Pericardium fibroblast (primary cell): ENCODE measurements around the gene SLC8A2. TPM values are rescaled to one million over a fixed set of nuclear protein-coding genes. Genes with fewer than 3 reads are reported as not detected.

Source experiments
- total RNA-seq: library from RNA; depleted of rRNA; stranded (reverse); fragments of >200 nt; gene quantifications from 2 replicates; pipeline ENCODE4 v1.2.3, GENCODE V29; 2015

The SLC8A2 gene, protein sequence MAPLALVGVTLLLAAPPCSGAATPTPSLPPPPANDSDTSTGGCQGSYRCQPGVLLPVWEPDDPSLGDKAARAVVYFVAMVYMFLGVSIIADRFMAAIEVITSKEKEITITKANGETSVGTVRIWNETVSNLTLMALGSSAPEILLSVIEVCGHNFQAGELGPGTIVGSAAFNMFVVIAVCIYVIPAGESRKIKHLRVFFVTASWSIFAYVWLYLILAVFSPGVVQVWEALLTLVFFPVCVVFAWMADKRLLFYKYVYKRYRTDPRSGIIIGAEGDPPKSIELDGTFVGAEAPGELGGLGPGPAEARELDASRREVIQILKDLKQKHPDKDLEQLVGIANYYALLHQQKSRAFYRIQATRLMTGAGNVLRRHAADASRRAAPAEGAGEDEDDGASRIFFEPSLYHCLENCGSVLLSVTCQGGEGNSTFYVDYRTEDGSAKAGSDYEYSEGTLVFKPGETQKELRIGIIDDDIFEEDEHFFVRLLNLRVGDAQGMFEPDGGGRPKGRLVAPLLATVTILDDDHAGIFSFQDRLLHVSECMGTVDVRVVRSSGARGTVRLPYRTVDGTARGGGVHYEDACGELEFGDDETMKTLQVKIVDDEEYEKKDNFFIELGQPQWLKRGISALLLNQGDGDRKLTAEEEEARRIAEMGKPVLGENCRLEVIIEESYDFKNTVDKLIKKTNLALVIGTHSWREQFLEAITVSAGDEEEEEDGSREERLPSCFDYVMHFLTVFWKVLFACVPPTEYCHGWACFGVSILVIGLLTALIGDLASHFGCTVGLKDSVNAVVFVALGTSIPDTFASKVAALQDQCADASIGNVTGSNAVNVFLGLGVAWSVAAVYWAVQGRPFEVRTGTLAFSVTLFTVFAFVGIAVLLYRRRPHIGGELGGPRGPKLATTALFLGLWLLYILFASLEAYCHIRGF
- total RNA-seq = 1.3 TPM in 1 of 2 replicates, not detected in the other

DNA sequence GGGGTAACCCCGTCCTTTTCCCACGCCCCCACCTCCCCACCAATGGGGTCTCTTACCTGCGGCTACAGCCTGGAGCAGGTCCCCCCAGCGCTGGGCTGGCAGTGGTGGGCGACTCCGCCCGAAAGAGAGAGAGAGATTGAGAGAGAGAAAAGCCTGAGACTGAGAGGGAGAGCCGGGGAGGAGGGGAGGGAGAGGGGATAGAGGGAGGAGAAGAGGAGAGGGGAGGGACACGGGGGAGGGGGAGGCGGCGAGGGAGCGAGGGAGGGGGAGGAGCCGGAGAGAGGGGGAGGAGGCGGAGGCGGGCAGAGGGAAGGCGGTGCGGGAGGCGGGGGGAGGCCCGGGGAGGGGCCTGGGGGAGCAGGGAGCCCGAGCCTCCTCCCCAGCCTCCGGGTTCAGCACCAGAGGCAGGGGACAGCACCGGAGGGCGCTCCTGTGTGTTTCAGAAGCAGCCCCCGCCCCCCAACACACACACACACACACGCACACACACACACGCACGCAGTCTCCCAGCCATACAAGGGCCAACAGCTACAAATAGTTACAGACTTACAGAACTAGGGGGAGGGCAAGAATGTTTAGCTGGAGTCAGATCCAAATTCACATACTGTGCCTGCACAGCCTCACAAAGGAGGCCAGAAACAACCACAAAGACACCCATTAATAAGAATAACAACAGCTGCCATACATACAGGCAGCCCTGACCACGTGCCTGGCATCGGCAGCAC lies at the start of gene SLC8A2:
Gene SLC8A2 (minus strand): TSS at position 161 of the 725 bp plus-strand sequence. CDS start 5,490 bp downstream, outside the sequence.

GRCh38 chr19:47514869-47515588 lies 43.3 kb upstream of the SLC8A2 start, which contains the start of gene NAPA:
NAPA (minus strand) TSS chr19:47515063; CDS start chr19:47514940, 123 bp downstream.

DNA sequence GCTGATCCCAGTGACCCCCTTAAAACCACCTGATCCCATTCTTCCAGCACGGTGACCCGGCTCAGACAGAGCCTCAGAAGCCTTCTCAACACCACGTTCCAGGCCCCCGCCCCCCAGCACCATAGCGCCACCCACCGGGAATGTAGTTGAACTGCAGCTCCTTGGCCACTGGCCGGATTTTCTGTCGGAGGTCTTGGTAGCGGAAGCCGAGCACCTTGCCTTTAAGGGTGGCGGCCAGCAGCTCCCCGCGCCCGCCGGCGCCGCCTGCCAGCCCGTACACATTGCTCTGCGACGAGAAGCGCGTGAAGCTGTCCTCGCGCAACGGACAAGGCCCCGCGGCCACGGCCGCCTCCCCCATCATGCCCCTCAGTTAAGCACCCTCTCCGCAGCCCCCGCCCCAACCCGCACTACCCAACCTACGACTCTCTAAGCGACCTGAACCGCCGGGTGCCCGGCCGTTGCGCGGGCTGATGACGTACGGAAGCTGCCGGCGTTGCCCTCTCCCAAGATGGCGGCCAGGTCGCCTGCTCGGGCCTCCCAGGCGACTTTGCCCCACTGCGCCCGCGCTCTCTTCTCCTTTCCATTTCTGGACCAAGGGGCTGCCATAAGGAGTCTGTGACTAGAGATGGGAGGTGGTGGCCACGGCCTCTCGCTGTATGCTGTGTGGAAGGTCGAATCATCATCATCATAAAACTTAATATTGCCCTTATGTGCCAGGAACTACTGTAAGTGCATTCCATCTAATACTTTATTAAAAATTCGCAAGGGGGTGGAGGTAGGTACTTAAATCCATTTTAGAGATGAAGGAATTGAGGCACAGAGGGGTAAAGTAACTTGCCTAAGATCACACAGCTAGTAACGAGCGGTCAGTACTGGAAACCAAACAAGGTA lies 12.4 kb upstream of the SLC8A2 start, which contains the start of gene KPTN:
Gene KPTN (minus strand): TSS at position 420 of the 891 bp plus-strand sequence. CDS start 59 bp downstream, at position 361.

DNA sequence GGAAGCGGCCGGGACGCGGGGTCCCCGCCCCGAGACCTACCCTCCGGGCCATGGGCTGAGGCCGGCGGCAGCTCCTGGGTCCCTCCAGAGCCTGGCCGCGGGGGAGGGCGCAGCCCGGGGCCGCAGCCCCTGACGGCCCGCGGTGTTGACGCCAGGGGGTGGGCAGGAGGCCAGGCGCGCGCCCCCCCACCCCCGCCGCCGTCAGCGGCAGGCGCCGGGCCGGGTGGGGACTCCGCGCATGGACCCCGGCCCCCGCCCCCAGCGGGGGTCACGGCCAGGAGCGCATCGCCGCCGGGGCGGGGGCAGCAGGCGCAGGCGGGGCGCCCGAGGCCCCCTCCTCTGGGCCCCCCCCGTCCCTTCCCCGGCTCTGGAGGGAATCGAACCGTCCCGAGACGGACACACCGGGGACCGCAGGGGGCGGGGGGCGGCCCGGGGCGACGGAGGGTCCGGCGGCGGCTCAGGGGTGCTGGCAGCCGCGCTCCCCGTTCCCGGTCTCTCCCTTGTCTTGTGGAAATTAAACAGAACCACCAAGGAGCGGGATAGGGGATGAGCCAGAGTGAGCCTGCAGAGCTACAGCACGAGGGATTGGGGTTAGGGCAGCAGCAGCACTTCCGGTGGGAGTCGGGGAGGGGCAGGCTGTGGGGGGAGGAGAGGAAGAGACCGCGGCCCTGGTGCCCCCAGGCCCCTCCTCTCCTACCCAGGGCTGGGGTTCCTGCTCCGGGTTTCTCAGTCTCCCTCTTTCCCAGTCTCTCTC lies 52.5 kb downstream of the SLC8A2 start, which contains the start of gene MEIS3:
Gene MEIS3 (minus strand): TSS at position 498 of the 754 bp plus-strand sequence. CDS start 446 bp downstream, at position 52.

Other genes starting within 250 kb of the SLC8A2 start
- gene BBC3, start 240.7 kb downstream of the SLC8A2 start, total RNA-seq = 10.7 and 26.8 TPM in 2 replicates
- gene CCDC9, start 215.4 kb downstream of the SLC8A2 start, total RNA-seq = 8.4 and 10.1 TPM in 2 replicates
- 5.8 and 7.9 TPM in 2 replicates for gene INAFM1, start 197.0 kb downstream of the SLC8A2 start, total RNA-seq
- under 0.01 TPM in 1 of 2 replicates, not detected in the other for gene C5AR1, start 162.0 kb downstream of the SLC8A2 start, total RNA-seq
- gene C5AR2, start 139.7 kb downstream of the SLC8A2 start, total RNA-seq = under 0.01 and 2.3 TPM in 2 replicates
- gene DHX34, start 122.6 kb downstream of the SLC8A2 start, total RNA-seq = 7.5 and 9.3 TPM in 2 replicates
- 51.2 and 56.1 TPM in 2 replicates for gene MEIS3, start 52.4 kb downstream of the SLC8A2 start, total RNA-seq
- gene KPTN, start 12.3 kb upstream of the SLC8A2 start, total RNA-seq = 2.1 and 11.1 TPM in 2 replicates
- gene NAPA, start 43.2 kb upstream of the SLC8A2 start, total RNA-seq = 87.8 and 114 TPM in 2 replicates
- gene ZNF541, start 101.3 kb upstream of the SLC8A2 start, total RNA-seq = 0.23 TPM in 1 of 2 replicates, not detected in the other
- gene BICRA, start 137.2 kb upstream of the SLC8A2 start, total RNA-seq = 2.7 and 4.9 TPM in 2 replicates
- 244 and 274 TPM in 2 replicates for gene EHD2, start 241.5 kb upstream of the SLC8A2 start, total RNA-seq